GM03348 (cell line): ENCODE data around the gene TENT5C.
A peak's percentile ranks its signal among the peaks of the same experiment; 100 is the strongest.

Source experiments
- DNase-seq: peaks from one replicate; pipeline ENCODE4 v3.0.0; 2012; ENCODE audit warnings: low spot score

TENT5C gene

DNA sequence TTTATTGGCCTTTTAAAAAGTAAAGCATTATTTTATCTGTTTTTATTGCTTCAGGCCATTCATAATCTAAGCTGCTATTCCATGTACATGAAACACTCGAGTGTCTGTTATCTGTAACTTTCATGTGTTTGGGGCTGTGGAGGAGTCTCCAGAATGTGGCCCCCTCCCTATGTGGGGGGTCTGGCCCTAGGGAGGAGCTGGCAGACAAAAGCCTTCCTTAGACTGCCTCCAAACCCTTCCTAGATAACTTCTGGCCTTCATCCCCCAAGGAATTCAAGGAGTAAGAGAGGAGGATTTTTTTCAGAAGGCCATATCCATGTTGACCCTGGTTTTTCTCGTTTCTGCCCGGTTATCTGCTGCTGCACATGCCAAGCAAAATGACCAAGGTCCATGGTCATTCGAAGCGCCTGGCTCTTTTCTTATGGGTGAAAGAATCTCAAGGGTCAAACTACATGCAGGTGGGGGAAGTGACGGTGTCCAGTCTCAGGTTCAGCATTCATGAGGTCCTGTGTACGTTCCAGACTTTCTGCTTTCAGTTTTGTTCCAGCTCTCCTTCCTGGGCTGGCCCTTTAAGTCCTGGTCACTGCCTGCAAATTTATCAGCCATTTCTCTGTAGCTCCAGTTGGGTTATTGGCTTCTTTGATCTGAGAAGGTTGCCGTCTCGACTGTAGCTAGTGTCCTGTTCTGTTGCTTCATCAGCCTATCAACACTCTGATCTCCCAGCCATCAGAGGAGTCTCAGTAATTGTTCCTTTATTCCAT, 8.3 kb downstream of the TENT5C start:
- no peak for DNase-seq

- DNase-seq: no peak
Observed at GRCh38 chr1:117615474-117615873, 9.6 kb downstream of the TENT5C start.

- no peak for DNase-seq
Observed at GRCh38 chr1:117616356-117616755, 10.5 kb downstream of the TENT5C start.

DNA sequence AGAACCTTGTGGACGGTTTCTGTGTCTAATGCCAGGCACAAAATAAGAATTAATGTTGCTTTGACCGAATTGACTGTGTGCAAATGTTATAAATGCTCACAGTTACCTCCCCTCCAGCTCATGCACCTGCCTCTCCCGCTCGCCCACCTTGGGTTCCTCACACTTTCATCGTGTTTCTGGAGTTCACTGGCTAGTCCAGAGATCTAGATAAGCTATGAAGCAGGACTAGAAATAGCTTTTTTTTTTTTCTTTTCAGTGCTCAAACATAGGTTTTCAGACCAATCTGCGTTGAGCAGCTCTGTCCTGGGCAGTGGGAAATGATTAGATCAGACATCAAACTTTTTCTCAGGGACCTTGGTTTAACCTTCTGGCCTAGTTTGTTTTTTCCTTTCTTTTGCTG, 11.1 kb downstream of the TENT5C start:
- no peak for DNase-seq

DNA sequence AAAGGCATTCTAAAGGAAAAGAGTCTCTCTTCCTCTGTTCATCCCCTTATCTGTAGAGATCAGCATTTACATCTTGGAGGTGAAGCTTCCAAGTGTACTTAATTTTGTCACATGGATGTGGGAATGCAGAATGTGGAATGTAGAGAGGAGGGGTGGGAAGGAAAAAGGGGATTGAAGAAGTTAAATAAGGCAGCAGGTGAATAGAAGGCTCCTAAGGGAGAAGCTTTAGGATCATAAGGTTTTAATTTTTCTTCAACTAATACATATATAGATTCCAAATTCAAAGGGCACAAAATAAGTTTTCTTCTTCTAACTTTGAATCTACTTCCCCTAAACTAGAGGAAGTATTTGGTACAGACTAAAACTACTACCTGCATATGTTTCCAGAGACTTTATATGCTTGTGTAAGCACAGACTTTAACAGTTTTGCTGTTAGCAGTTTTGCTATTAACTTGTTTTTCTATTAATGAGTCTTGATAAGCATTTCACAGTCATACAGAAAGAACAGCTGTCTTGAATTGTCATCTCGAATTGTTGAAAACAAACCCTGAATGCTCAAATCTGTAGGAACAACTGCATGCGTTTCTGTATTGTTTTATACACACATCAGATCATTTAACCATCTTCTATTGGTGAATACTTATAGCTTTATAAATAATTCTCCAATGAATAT, 12.7 kb downstream of the TENT5C start:
- DNase-seq: no peak

- DNase-seq: no peak
Observed at GRCh38 chr1:117620440-117620839, 14.6 kb downstream of the TENT5C start.

DNA sequence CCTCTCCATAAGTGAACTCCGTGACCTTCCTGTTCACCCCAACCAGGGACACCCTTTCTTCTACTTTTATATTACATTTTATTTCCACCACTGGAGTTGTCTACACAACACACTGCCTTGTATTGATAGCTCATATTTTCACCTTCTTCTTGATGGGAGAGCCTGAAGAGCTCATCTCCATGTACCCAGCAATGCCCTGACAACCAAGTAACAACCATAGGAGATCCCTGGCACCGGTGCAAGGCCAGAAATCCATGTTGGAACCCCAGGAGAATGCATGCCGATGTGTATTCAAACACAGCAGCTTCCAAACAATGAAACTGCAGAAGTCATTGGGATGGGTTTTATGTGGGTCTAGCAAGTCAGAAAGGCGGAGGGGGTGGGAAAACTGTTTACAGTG, 15.5 kb downstream of the TENT5C start:
- no peak for DNase-seq

DNA sequence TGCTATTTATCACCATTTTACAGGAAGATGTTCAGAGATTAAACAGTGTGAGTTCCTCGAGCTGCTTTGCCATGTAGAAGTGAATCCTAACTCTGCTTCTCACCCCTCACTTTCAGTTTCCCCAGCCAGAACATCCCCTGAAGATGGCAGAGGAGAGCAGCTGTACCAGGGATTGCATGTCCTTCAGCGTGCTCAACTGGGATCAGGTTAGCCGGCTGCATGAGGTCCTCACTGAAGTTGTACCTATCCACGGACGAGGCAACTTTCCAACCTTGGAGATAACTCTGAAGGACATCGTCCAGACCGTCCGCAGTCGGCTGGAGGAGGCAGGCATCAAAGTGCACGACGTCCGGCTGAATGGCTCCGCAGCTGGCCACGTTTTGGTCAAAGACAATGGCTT, 16.9 kb downstream of the TENT5C start:
- DNase-seq: peak; percentile 20

DNA sequence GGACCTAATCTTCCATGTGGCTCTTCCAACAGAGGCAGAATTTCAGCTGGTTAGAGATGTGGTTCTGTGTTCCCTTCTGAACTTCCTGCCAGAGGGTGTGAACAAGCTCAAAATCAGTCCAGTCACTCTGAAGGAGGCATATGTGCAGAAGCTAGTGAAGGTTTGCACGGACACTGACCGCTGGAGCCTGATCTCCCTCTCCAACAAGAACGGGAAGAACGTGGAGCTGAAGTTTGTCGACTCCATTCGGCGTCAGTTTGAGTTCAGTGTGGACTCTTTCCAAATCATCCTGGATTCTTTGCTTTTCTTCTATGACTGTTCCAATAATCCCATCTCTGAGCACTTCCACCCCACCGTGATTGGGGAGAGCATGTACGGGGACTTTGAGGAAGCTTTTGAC, 17.3 kb downstream of the TENT5C start:
- no peak for DNase-seq

- DNase-seq: no peak
Observed at GRCh38 chr1:117623698-117624097, 17.9 kb downstream of the TENT5C start.

GRCh38 chr1:117627546-117628130, 21.8 kb downstream of the TENT5C start:
- DNase-seq: no peak

DNA sequence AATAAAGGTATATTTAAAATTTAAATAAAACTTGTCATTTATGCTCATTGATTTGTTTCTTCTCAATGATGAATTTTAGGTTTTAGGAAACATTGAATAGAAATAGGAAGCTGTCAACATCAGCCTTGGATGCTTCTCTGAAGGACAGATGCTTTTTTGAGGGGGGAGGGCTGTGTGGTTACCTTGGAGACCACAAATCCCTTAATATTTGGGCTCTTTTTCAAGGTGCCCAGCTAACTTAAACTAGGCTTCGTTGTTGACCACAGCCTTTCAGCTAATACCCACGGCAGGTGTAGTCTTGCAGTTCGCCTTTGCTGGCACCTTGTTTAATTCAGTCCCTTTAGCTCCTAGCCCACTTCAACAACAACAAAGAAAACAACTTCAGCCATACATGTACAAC, 22.5 kb downstream of the TENT5C start:
- no peak for DNase-seq

- no peak for DNase-seq
Observed at GRCh38 chr1:117629625-117630422, 24.0 kb downstream of the TENT5C start.

DNA sequence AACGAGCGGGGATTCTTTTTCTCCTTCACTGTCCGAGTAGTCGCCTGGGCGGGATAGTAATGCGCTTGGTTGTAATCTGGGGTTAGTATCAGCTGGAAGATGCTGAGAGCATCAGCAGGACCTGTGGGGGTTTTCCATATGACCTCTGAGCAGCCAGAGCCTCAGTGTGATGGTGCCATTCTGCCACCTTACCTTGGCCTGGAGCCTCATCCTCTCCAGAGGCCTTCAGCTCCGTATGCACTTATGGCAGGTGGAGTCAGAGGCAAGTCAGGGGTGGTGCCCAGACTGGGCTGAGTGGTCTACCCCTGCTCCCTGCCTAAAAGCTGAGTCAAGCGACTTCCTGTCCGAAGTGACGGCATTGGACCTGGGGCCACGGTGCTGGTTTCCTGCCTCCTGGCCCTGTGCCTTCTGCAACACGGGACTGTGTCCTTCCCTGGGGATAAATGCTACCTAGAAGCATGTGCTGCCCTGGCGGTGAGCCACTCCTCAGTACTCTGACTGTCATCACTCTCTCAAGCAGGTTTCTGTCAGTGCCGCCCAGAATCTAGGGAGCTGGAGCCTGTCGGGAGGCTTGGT, 24.7 kb downstream of the TENT5C start:
- DNase-seq: no peak

DNA sequence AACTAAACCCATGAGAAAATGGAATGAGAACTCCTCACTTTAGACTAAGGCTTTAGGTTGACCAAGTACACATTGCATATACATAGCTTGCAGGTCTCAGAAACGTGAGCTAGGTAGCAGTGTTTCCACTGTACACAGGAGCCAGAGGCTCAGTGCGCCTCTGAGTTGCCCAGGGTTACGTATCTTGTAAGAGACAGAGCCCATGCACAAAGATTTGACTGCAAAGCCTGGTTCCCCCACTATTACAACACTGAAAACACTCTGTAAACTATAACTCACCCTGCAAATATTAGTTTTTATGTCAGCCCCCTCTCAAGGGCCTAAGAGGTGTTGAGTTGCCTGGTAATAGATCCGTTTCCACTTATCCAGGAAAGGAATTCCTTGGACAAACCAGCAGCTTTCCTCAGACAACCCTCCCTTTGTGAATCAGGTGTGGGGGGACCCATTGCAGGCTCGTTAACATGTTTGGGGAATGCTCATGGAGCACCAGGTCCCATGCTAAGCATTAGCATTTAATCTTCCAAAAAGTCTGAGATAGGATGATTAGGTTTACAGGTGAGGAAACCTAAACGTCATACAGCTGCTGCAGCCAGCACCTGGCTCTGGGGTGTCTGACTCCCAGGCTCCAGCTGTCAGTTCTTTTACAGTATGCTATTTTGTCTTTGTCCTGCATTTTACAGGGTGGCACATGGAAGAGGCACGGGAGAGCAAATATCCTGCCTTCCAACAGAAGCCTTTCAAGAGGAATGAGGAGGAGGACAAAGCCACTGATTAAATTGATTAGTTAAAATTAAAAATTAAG, 25.7 kb downstream of the TENT5C start:
- no peak for DNase-seq

- DNase-seq: no peak
Observed at GRCh38 chr1:117632269-117633067, 26.6 kb downstream of the TENT5C start.

DNA sequence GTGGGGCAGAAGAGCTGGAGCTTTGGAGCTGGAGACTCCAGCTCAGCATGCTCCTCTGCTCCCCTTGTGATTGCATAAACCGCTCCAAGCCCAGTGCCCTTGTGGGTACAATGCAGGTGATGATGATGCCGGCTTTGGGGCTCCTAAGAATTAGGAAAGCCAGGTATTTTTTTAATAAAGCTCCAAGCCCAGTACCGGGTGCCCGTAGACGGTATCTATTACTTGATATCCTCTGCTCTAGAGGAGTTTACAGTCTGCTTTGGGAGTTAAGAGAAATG, 27.2 kb downstream of the TENT5C start:
- DNase-seq: no peak

DNA sequence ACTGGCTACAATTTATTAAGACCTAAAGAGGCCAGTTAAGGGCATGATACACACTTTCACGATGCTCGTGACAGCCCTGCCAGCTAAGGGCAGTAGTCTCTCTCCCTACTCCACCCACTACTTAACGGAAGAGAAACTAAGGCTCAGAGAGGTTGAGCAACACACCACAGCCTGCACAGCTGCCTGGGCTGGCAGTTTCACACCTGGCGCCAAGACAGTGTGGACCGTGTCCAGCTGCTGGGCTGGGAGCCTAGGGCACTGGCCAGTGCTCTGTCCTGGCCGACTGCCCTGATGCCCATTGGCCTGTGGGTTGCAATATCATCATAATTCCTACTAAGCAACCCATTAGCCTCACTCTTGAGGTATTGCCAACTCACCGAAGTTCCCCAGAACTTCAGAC, 27.6 kb downstream of the TENT5C start:
- no peak for DNase-seq

- DNase-seq: no peak
Observed at GRCh38 chr1:117633936-117634335, 28.1 kb downstream of the TENT5C start.

- no peak for DNase-seq
Observed at GRCh38 chr1:117634631-117635030, 28.8 kb downstream of the TENT5C start.

- no peak for DNase-seq
Observed at GRCh38 chr1:117635805-117636204, 30.0 kb downstream of the TENT5C start.
